Right ventricle myocardium superior (tissue), 1 donor: ENCODE results near the gene ATP1A4. TPM values are rescaled to one million over a fixed set of nuclear protein-coding genes. Genes with fewer than 3 reads are reported as not detected.

Source experiments
- ATAC-seq: fragments of 200-7000 bp; cut with Tn5 transposase; one replicate; pipeline ENCODE4 v1.9.1; 2020; ENCODE audit warnings: mild to moderate bottlenecking; ENCODE audit not compliant: poor library complexity
- DNase-seq: peaks from one replicate; pipeline ENCODE4 v3.0.0-alpha.2; 2020
- intact Hi-C: fragments of 100-400 bp; cut with DNase I; formaldehyde crosslinking; loops from one replicate; pipeline ENCODE4 v1.11.2; 2022
- total RNA-seq: library from RNA; stranded (reverse); fragmentation: NEBNext Ultra II Directional; extraction: Animal tissue kit (Norgen Biotek cat#: 25700); gene quantifications from one replicate; pipeline ENCODE4 v1.2.1, GENCODE V29; 2021
- donor health status: DM: no; HTN: yes; CAD: no; lungs with severe emphysema.

Gene ATP1A4
- total RNA-seq, 1 donor from 2014 or later, result 0.40 TPM

- intact Hi-C loops, result no loop called here
- no peak for ATAC-seq
- no peak for DNase-seq
These were observed 14.9 kb downstream of the ATP1A4 start for GRCh38 chr1:160166166-160166868.

DNA sequence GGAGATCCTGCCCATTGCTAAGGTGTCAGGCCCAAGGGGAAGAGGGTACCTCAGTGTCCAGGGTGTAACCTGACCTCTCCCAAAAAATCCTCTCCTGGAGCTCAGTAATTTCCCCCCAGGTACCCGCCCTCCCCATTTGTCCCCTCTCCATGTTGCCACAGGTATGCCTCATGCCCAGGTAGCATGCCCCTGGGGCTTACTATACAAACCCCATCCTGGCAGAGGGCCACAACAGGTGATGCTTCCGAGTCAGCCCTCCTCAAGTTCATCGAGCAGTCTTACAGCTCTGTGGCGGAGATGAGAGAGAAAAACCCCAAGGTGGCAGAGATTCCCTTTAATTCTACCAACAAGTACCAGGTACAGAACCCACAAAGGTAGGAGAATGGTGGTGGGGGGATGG is 15.7 kb downstream of the ATP1A4 start:
- DNase-seq (no peak), ATAC-seq (no peak)
- intact Hi-C loops, result no loop called here

DNA sequence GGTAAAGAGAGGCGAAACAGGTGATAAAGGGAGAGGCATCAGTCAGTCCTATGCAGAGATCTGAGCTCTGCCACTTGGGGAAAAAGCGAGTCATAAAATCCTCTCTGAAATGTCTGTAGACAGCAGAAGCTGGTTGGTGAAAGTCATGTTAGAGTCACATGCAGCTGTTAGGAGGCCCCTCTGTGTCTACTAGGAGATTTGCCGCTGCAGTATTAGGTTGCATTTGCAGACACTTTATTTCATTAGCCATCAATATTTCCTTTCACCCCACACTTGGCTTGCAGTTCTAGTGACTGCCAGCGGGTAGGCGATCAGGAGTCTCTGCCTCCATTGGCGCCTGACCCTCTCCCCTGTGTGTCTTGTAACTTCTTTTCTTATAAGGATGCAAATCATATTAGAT is 16.2 kb downstream of the ATP1A4 start:
- DNase-seq (no peak), ATAC-seq (no peak)
- intact Hi-C loops, result no loop called here

DNA sequence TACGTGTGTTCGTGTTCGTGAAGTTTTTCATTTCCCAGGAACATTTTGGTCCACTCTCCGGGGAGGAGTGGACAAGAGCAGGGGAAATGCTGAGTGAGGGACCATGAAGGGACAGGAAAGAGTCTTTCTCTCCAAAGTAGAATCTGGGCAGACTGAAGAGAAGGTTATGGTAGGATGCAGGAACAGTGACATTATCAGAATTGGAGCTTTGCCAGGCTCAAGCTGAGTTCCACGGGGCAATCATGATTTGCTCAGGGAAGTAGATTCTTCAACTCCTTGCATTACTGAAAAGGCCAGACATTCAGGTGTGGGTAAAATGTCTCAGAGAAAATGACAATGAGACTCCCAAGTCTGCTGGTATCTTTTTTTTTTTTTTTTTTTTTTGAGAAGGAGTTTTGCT is 16.6 kb downstream of the ATP1A4 start:
- intact Hi-C loops, result no loop called here
- ATAC-seq (no peak), DNase-seq (no peak)

- intact Hi-C loops, result no loop called here
- DNase-seq (no peak), ATAC-seq (no peak)
These were observed 17.4 kb downstream of the ATP1A4 start for GRCh38 chr1:160168609-160169369.

DNA sequence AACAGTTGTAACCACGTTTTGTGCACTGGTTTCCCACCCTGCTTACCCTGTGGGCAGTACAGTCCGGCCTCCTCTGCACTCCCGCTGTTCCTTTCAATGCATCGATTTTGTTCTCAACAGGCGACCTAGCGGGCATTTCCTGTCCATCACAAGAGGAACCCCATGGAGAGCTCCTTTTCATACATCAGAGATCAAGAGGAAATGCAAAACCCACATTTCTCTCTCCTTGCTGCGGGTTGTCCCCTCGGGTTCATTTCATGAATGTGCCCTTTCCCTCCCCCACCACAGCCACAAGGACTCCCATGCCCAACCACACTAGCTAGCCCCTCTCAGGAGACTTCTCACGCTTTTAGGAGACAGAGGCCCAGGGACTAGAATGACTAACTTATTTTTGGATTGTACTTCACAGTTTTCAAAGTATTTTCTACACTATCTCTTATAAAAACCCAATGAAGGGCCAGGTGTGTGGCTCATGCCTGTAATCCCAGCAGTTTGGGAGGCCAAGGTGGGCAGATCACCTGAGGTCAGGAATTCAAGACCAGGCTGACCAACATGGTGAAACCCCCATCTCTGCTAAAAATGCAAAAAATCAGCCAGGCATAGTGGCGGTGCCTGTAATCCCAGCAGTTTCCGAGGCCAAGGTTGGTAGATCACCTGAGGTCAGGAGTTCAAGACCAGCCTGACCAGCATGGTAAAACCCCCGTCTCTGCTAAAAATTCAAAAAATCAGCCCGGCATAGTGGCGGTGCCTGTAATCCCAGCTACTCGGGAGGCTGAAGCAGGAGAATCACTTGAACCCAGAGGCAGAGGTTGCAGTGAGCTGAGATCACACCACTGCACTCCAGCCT is 18.4 kb downstream of the ATP1A4 start:
- intact Hi-C loops, result no loop called here
- no peak for DNase-seq
- no peak for ATAC-seq

DNA sequence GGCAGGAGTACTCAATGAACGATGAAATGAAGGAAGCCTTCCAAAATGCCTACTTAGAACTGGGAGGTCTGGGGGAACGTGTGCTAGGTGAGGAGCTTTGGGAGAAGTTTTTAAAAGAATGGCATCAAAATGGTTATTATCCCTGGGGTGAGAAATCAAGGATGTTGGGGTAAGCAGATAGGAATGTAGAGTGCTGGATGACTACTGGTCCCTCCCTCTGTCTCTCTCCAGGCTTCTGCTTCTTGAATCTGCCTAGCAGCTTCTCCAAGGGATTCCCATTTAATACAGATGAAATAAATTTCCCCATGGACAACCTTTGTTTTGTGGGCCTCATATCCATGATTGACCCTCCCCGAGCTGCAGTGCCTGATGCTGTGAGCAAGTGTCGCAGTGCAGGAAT is 20.0 kb downstream of the ATP1A4 start:
- DNase-seq, result no peak
- intact Hi-C loops, result no loop called here
- no peak for ATAC-seq

DNA sequence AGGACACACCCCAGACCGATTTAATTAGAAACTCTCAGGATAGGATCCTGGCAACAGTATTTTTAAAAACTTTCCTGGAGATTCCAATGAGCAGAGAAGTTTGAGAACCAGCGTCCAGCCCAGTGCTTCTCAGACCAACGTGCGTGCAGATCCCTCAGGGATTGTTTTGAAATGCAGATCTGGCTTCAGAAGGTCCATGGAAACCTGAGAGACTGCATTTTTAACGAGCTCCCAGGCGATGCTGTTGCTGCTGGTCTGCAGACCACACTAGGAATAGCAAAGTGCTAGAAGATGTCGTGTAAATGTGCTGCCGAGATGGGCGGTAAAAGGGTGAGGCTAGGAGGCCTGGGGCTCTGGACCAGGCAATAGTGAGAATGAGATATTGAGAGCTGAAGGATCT is 20.6 kb downstream of the ATP1A4 start:
- DNase-seq (no peak), ATAC-seq (no peak)
- intact Hi-C loops, result no loop called here

GRCh38 chr1:160177231-160177630 is 25.8 kb downstream of the ATP1A4 start:
- ATAC-seq, result no peak
- no peak for DNase-seq
- intact Hi-C loops, result no loop called here

- intact Hi-C loops, result no loop called here
- ATAC-seq (no peak), DNase-seq (no peak)
These were observed 26.3 kb downstream of the ATP1A4 start for GRCh38 chr1:160177667-160178066.

GRCh38 chr1:160178731-160179130 is 27.3 kb downstream of the ATP1A4 start:
- no peak for DNase-seq

GRCh38 chr1:160179336-160179735 is 27.9 kb downstream of the ATP1A4 start:
- intact Hi-C loops, result no loop called here
- DNase-seq (no peak), ATAC-seq (no peak)

More at GRCh38 chr1:160178731-160179130, 27.3 kb downstream of the ATP1A4 start:
- no peak for ATAC-seq
- intact Hi-C loops, result no loop called here

GRCh38 chr1:160186246-160186645 is 34.8 kb downstream of the ATP1A4 start:
- ATAC-seq, result no peak
- intact Hi-C loops, result no loop called here

DNA sequence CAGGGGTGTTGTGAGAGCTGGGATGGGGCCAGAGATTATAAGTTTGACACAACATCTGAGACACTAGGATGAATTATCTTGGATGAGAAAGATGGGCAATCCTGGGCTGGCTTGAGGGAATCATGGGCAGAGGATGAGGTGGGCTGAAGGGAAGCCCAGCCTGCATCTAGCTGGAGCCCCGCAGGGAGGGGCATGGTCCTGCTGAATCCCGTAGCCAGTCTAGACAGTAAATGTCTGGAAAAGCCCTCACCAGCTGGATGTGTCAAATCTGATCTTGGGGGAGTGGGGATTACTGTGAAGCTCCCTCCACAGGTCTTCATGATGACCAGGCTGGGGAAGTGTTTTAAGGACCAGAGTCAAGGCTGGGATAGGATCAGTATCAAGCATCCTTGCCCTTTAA is 35.3 kb downstream of the ATP1A4 start:
- DNase-seq (no peak), ATAC-seq (no peak)
- intact Hi-C loops, result no loop called here

More at GRCh38 chr1:160186246-160186645, 34.8 kb downstream of the ATP1A4 start:
- no peak for DNase-seq

DNA sequence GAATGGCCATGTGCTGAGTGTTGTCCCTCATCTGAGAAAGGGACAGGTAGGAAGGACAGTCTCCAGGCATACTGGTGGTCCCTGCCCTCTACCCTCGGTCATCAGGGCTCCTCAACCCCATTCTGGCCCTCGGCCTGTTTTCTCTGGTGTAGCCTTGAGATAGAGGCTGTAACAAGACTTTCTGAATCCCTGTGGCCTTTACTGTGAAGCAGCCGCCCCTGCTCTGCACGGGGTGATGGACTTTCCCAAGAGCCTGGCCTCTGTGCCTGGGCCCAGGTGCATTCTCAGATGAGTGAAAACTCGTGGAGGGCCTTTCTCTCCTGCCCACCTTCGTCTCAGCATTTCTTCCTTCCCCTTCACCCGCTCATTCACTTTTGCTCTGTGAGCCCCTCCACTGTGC is 36.0 kb downstream of the ATP1A4 start:
- ATAC-seq (no peak), DNase-seq (no peak)
- intact Hi-C loops, result no loop called here

- intact Hi-C loops, result no loop called here
- ATAC-seq (no peak), DNase-seq (no peak)
These were observed 36.9 kb downstream of the ATP1A4 start for GRCh38 chr1:160188341-160188740.

GRCh38 chr1:160189649-160190625 is 38.5 kb downstream of the ATP1A4 start, which contains the start of gene CASQ1:
Gene CASQ1 (plus strand): TSS chr1:160190575. CDS start chr1:160190752, 177 bp downstream.
- intact Hi-C loops, result loop anchor here (5.0 kb wide), 2 partner anchors 62 to 102 kb away; no protein-coding TSS in a partner anchor
- DNase-seq, result peak; percentile 79
- ATAC-seq, result peak; percentile 45

DNA sequence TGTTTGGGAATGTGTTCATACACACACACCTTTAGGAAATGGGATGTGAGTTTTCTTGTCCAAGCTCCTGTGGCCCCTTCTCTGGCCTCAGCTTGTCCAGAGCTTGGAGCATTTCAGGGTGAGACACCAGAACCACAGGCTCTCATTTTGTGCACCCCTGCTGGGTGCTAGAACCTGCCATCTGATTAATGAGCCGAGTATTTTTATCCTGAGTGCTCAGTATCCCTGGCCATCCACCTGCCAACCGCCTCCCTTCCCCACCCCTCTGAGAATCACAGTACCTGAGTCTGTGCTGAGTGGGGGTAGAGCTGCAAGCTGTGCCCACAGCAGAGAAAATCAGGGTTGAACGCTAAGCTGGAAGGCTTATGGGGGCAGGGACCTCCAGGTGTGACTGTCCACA is 40.4 kb downstream of the ATP1A4 start:
- no peak for DNase-seq
- ATAC-seq, result no peak
- intact Hi-C loops, result loop anchor here (5.0 kb wide), 2 partner anchors 61 to 101 kb away; no protein-coding TSS in a partner anchor
